H1 (cell line): ENCODE data around the gene IL6R. TPM values are rescaled to one million over a fixed set of nuclear protein-coding genes. Genes with fewer than 3 reads are reported as not detected.

Experiments used
- CTCF ChIA-PET: fragments of 300-600 bp; sonication (Branson Sonifier 250); formaldehyde crosslinking; loops from one replicate; lab custom pipeline; 2021; ENCODE audit not compliant: partially characterized antibody; lab: Charles Lee
- POLR2A ChIA-PET: fragments of 300-600 bp; sonication (Branson Sonifier 250); formaldehyde crosslinking; loops from one replicate; lab custom pipeline; 2021; ENCODE audit warnings: inconsistent platforms; ENCODE audit not compliant: partially characterized antibody; lab: Charles Lee
- DNase-seq, 2 experiments: peaks; one replicate each; pipeline versions ENCODE4 v3.0.0 to v3.0.0-alpha.2; 2010 to 2022; ENCODE audit warnings: low spot score in 2 of 2, low read depth in 1 of 2, mixed read lengths in 1 of 2
- FAIRE-seq: peaks from 2 replicates; lab custom pipeline; 2011; peaks lifted over from hg19 to GRCh38; lab: Jason Lieb, UNC
- H2AFZ ChIP-seq: 2 replicates; pipeline ENCODE4 v1.8.1; 2012; ENCODE audit warnings: low read length, inconsistent platforms
- H2AK5ac ChIP-seq: 2 replicates; pipeline ENCODE4 v1.6.1; 2013; ENCODE audit warnings: low read depth, low read length
- H2BK120ac ChIP-seq: replicated peaks from 2 replicates; pipeline ENCODE3; 2013; ENCODE audit warnings: low read depth, low read length, inconsistent platforms
- H2BK12ac ChIP-seq: 2 replicates; pipeline ENCODE4 v1.6.1; 2013; ENCODE audit warnings: low read depth, low read length
- H2BK15ac ChIP-seq: 2 replicates; pipeline ENCODE4 v1.6.1; 2013; ENCODE audit warnings: low read length
- H2BK20ac ChIP-seq: 2 replicates; pipeline ENCODE4 v1.6.1; 2013; ENCODE audit warnings: low read length
- H2BK5ac ChIP-seq: 2 replicates; pipeline ENCODE4 v1.6.1; 2013; ENCODE audit warnings: low read depth, low read length
- H3K14ac ChIP-seq: 2 replicates; pipeline ENCODE4 v1.6.1; 2013; ENCODE audit warnings: inconsistent platforms; ENCODE audit not compliant: insufficient read length
- H3K18ac ChIP-seq: 2 replicates; pipeline ENCODE4 v1.6.1; 2013; ENCODE audit warnings: low read length; ENCODE audit errors: extremely low read depth
- H3K23ac ChIP-seq: 2 replicates; pipeline ENCODE4 v1.6.1; 2013; ENCODE audit warnings: inconsistent platforms; ENCODE audit not compliant: insufficient read length
- H3K23me2 ChIP-seq: 2 replicates; pipeline ENCODE4 v1.6.1; 2013; ENCODE audit warnings: low read depth, low read length
- H3K27ac ChIP-seq: 2 replicates; pipeline ENCODE4 v1.6.1; 2011; ENCODE audit warnings: low read depth, low read length, inconsistent platforms
- H3K27me3 ChIP-seq, 4 experiments: replicated peaks in 1 of 4; 1 replicate in 1 of 4; 2 replicates in 3 of 4; pipeline versions ENCODE4 v1.6.1 to v1.8.1; 2011 to 2013; ENCODE audit warnings: low read length in 3 of 4, mild to moderate bottlenecking in 3 of 4, inconsistent platforms in 2 of 4, mixed read lengths in 2 of 4, moderate library complexity in 1 of 4; ENCODE audit not compliant: control insufficient read depth in 3 of 4, insufficient read depth in 3 of 4; ENCODE audit errors: extremely low read depth in 1 of 4
- H3K36me3 ChIP-seq, 4 experiments: 2 replicates each; pipeline versions ENCODE4 v1.6.1 to v1.8.1; 2011 to 2013; ENCODE audit warnings: mild to moderate bottlenecking in 4 of 4, low read length in 3 of 4, moderate library complexity in 2 of 4, control low read depth in 1 of 4, inconsistent platforms in 1 of 4; ENCODE audit not compliant: insufficient read depth in 4 of 4, control insufficient read depth in 2 of 4
- H3K4ac ChIP-seq: replicated peaks from 2 replicates; pipeline ENCODE3; 2013; ENCODE audit warnings: low read length, low read depth, mixed read lengths, inconsistent platforms; ENCODE audit not compliant: insufficient read length
- H3K4me1 ChIP-seq, 4 experiments: replicated peaks in 1 of 4; 1 replicate in 1 of 4; 2 replicates in 3 of 4; pipeline versions ENCODE4 v1.6.1 to v1.8.1; 2011 to 2013; ENCODE audit warnings: low read length in 3 of 4, inconsistent platforms in 2 of 4, mixed read lengths in 1 of 4; ENCODE audit not compliant: insufficient read depth in 4 of 4, control insufficient read depth in 3 of 4
- H3K4me2 ChIP-seq, 2 experiments: 2 replicates each; pipeline versions ENCODE4 v1.6.1 to v1.8.1; 2011 to 2013; ENCODE audit warnings: low read depth in 2 of 2, low read length in 2 of 2, control low read depth in 1 of 2, inconsistent platforms in 1 of 2, mild to moderate bottlenecking in 1 of 2; ENCODE audit not compliant: insufficient read depth in 1 of 2
- H3K4me3 ChIP-seq, 4 experiments: fragments of 200-600, 300-600 bp in 1 of 4; sonication (generic), shearing (Covaris generic), sonication (Bioruptor Twin) in 1 of 4; 2 replicates each; pipeline versions ENCODE4 v1.5.1 to v1.8.1; 2011 to 2016; ENCODE audit warnings: low read length in 4 of 4, low read depth in 3 of 4, control low read depth in 2 of 4, inconsistent platforms in 2 of 4, mild to moderate bottlenecking in 2 of 4, mixed read lengths in 1 of 4, moderate library complexity in 1 of 4; ENCODE audit not compliant: insufficient read depth in 2 of 4; ENCODE audit errors: extremely low read depth in 1 of 4
- H3K56ac ChIP-seq: replicated peaks from 2 replicates; pipeline ENCODE3; 2013; ENCODE audit warnings: low read depth, mild to moderate bottlenecking, mixed read lengths, low read length, inconsistent platforms; ENCODE audit not compliant: insufficient read length
- H3K79me1 ChIP-seq: 2 replicates; pipeline ENCODE4 v1.6.1; 2013; ENCODE audit warnings: low read depth, low read length, control low read depth
- H3K79me2 ChIP-seq, 2 experiments: 2 replicates each; pipeline versions ENCODE4 v1.6.1 to v1.8.1; 2012 to 2013; ENCODE audit warnings: low read length in 2 of 2, mild to moderate bottlenecking in 2 of 2, inconsistent platforms in 1 of 2; ENCODE audit not compliant: insufficient read depth in 2 of 2, control insufficient read depth in 1 of 2
- H3K9ac ChIP-seq, 4 experiments: replicated peaks in 1 of 4; 1 replicate in 1 of 4; 2 replicates in 3 of 4; pipeline versions ENCODE4 v1.6.1 to v1.8.1; 2011 to 2013; ENCODE audit warnings: low read depth in 3 of 4, low read length in 3 of 4, control low read depth in 2 of 4, mild to moderate bottlenecking in 2 of 4, moderate library complexity in 2 of 4, inconsistent platforms in 1 of 4; ENCODE audit errors: extremely low read depth in 1 of 4
- H3K9me3 ChIP-seq, 2 experiments: 2 replicates each; pipeline versions ENCODE4 v1.6.1 to v1.8.1; 2012 to 2013; ENCODE audit warnings: mild to moderate bottlenecking in 2 of 2, moderate library complexity in 2 of 2, control low read depth in 1 of 2, inconsistent platforms in 1 of 2, low read depth in 1 of 2, low read length in 1 of 2, mixed read lengths in 1 of 2; ENCODE audit not compliant: insufficient read depth in 2 of 2
- H4K20me1 ChIP-seq, 2 experiments: replicated peaks in 1 of 2; 2 replicates each; pipeline versions ENCODE3 to v1.8.1; 2011 to 2013; ENCODE audit warnings: inconsistent platforms in 2 of 2, low read length in 2 of 2, mild to moderate bottlenecking in 1 of 2; ENCODE audit not compliant: insufficient read depth in 2 of 2, control insufficient read depth in 1 of 2
- H4K5ac ChIP-seq: 2 replicates; pipeline ENCODE4 v1.6.1; 2013; ENCODE audit warnings: low read length, low read depth, mixed read lengths, inconsistent platforms; ENCODE audit not compliant: insufficient read length
- H4K8ac ChIP-seq: 2 replicates; pipeline ENCODE4 v1.8.0; 2013; ENCODE audit warnings: mild to moderate bottlenecking, moderate library complexity, low read length, inconsistent platforms; ENCODE audit not compliant: insufficient read depth; ENCODE audit errors: extremely low read depth
- H4K91ac ChIP-seq: replicated peaks from 2 replicates; pipeline ENCODE3; 2013; ENCODE audit warnings: low read length, mixed read lengths, inconsistent platforms; ENCODE audit not compliant: insufficient read length
- TAF7 ChIP-seq: optimal IDR thresholded peaks from 2 replicates; pipeline ENCODE3; 2011; ENCODE audit warnings: low read depth, mild to moderate bottlenecking, inconsistent platforms, low read length, moderate library complexity, borderline replicate concordance
- WGBS, 2 experiments: shearing (Covaris generic) in 1 of 2; methylation state at CpG; one replicate each; pipeline versions ENCODE4 v1.1.6 to v1.1.7; 2013 to 2015; ENCODE audit warnings: low lambda C conversion rate in 2 of 2, mixed read lengths in 2 of 2, inconsistent platforms in 1 of 2, low coverage in 1 of 2, missing lambda C conversion rate in 1 of 2; ENCODE audit not compliant: insufficient replicate concordance in 2 of 2, insufficient coverage in 1 of 2, insufficient read length in 1 of 2; ENCODE audit errors: extremely low coverage in 1 of 2, missing lambda C conversion rate in 1 of 2; 5-methylcytosine and 5-hydroxymethylcytosine counted together
- polyA plus RNA-seq, 7 experiments: library from polyadenylated mRNA; depleted of rRNA in 3 of 7; stranded (reverse) in 5 of 7; unstranded in 2 of 7; fragments of >200 nt in 5 of 7; fragments of 200-250 nt in 2 of 7; gene quantifications; 1 replicate in 5 of 7; 2 replicates in 1 of 7; 4 replicates in 1 of 7; pipeline versions ENCODE4 v1.2.1 to v1.2.3, GENCODE V29; 2011 to 2013; ENCODE audit warnings: missing spikeins in 2 of 7, mixed read lengths in 2 of 7
- total RNA-seq: library from RNA; stranded (reverse); fragmentation: NEBNext Ultra II Directional; extraction: Animal tissue kit (Norgen Biotek cat#: 25700); gene quantifications from 2 replicates; pipeline ENCODE4 v1.2.1, GENCODE V29; 2021

The IL6R gene
- total and polyA plus RNA-seq, 2 of the 8 experiments (the other 6 are each of a cell fraction or from before 2014, with no cell fraction given): 2.3 to 3.0 TPM

- Histone ChIP-seq H4K8ac (no peak overlapping the region), H3K4me2 (no peak overlapping the region), H3K18ac (no peak overlapping the region), H3K56ac (no peak overlapping the region), H3K4me3 (no peak overlapping the region), H3K9me3 (no peaks in the 10 kb centered on the region), H2BK12ac (no peak overlapping the region), H4K91ac (no peak overlapping the region), H3K4ac (no peak overlapping the region), H2AFZ (no peak overlapping the region), H2BK20ac (no peak overlapping the region), H2AK5ac (no peak overlapping the region), H3K27me3 (no peaks in the 10 kb centered on the region; a peak in 1 of 7 replicates), H4K20me1 (no peaks in the 10 kb centered on the region), H3K14ac (no peak overlapping the region), H4K5ac (no peak overlapping the region), H3K9ac (no peak overlapping the region), H3K23ac (no peak overlapping the region), H3K23me2 (peaks cover 4% of the 10 kb centered on the region; the same call in 1 of the 2 replicates), H3K79me1 (no peaks in the 10 kb centered on the region), H2BK15ac (no peak overlapping the region), H3K4me1 (peaks cover 0 to 4% (median 0%) of the 10 kb centered on the region in 4 experiments; a peak in 2 of 7 replicates), H3K36me3 (no peaks in the 10 kb centered on the region), H2BK120ac (no peak overlapping the region), H3K79me2 (no peaks in the 10 kb centered on the region), H2BK5ac (no peak overlapping the region), H3K27ac (no peak overlapping the region)
- DNase-seq: no peak
- WGBS, 2 experiments: 83% methylated on average over 6 of the region's 7 CpGs; no CpG with 5 or more reads in 1 of the 2 experiments
- CTCF ChIA-PET: interaction anchor here (0.7 to 2.4 kb wide), 7 partner anchors 10 to 102 kb away, joined by 3 to 8 read pairs (median 4); no protein-coding TSS in a partner anchor
- no peak for TF ChIP-seq TAF7
- FAIRE-seq: no peak
- POLR2A ChIA-PET: interaction anchor here (0.6 to 0.9 kb wide), 3 partner anchors 13 to 102 kb away, joined by 3 read pairs; no protein-coding TSS in a partner anchor
Observed at GRCh38 chr1:154445040-154445472, 39.9 kb downstream of the IL6R start.
